ENCODE measurements around the gene UBXN6. TPM values are rescaled to one million over a fixed set of nuclear protein-coding genes. Genes with fewer than 3 reads are reported as not detected.
A peak's percentile ranks its signal among the peaks of the same experiment; 100 is the strongest.

The UBXN6 gene
- total and polyA plus RNA-seq, 2 experiments from 2014 or later, result 19.1 to 21.6 TPM

- peaks cover 48% of the 10 kb centered on the region for H3K36me3 Mint-ChIP-seq (ENCODE audit: low read depth)
- peak within 1 kb of the TSS; percentile 98 for H3K4me3 Mint-ChIP-seq
- peak; percentile 91 for ATAC-seq
- Histone ChIP-seq H3K4me1 (ENCODE audit: insufficient read depth) (peaks cover 44% of the 10 kb centered on the region), H3K4me2 (peak within 1 kb of the TSS; percentile 97), H2AFZ (no peak within 1 kb of the TSS), H3K27me3 (ENCODE audit: insufficient read depth) (no peaks in the 10 kb centered on the region), H3K9me2 (ENCODE audit: insufficient read depth) (no peaks in the 10 kb centered on the region), H4K20me1 (replicated peaks; ENCODE audit: insufficient read depth) (peaks cover 52% of the 10 kb centered on the region), H3K27ac (ENCODE audit: low read depth) (peak within 1 kb of the TSS; percentile 100), H3K4me3 (peak within 1 kb of the TSS; percentile 93), H3F3A (replicated peaks; ENCODE audit: low read depth) (peaks cover 11% of the 10 kb centered on the region; the same call in 1 of the 2 replicates), H3K79me2 (replicated peaks; ENCODE audit: insufficient read depth) (peaks cover 84% of the 10 kb centered on the region), H3K36me3 (ENCODE audit: insufficient read depth) (peaks cover 4% of the 10 kb centered on the region; the same call in 1 of the 2 replicates)
- DNase-seq (ENCODE audit: low spot score), result peak; percentile 100
- no peaks in the 10 kb centered on the region; the same call in 2 of the 3 replicates for H3K9me3 Mint-ChIP-seq
- peaks cover 6% of the 10 kb centered on the region for H3K27me3 Mint-ChIP-seq (ENCODE audit: insufficient read depth, low read depth, poor library complexity)
- TF ChIP-seq ETS1 (IDR thresholded peaks at IDR 0.05) (no peak), STAT1 (IDR thresholded peaks at IDR 0.05; ENCODE audit: unreplicated experiment) (no peak), REST (IDR thresholded peaks at IDR 0.05; ENCODE audit: unreplicated experiment) (no peak), ZNF114 (CRISPR knock-in tag; IDR thresholded peaks at IDR 0.05) (no peak), POLR2AphosphoS5 (IDR thresholded peaks at IDR 0.05; ENCODE audit: low read depth) (peak; percentile 60), CREB1 (CRISPR knock-in tag; IDR thresholded peaks at IDR 0.05; ENCODE audit: low read depth) (peak; percentile 93), EZH2phosphoT487 (IDR thresholded peaks at IDR 0.05; ENCODE audit: unreplicated experiment) (no peak)
- H3K4me1 Mint-ChIP-seq, result peaks cover 50% of the 10 kb centered on the region
- H3K27ac Mint-ChIP-seq, result peak within 1 kb of the TSS; percentile 95
These were observed 55.2 kb downstream of the UBXN6 start, which contains the start of gene CHAF1A for GRCh38 chr19:4402171-4403004. Gene CHAF1A (plus strand): TSS chr19:4402640. CDS start chr19:4402763, 123 bp downstream.

GRCh38 chr19:4401769-4402170 lies 55.8 kb downstream of the UBXN6 start:
- ATAC-seq (no peak), DNase-seq (ENCODE audit: low spot score) (no peak)
- H3K4me3 ChIP-seq, result peak overlapping the region; percentile 38
- H3K27me3 Mint-ChIP-seq (ENCODE audit: insufficient read depth, low read depth, poor library complexity), result peaks cover 6% of the 10 kb centered on the region
- H3K4me3 Mint-ChIP-seq, result peak overlapping the region; percentile 98
- peaks cover 44% of the 10 kb centered on the region for H3K4me1 ChIP-seq (ENCODE audit: insufficient read depth)
- H3K36me3 ChIP-seq (ENCODE audit: insufficient read depth), result peaks cover 5% of the 10 kb centered on the region; the same call in 1 of the 2 replicates
- peak overlapping the region; percentile 95 for H3K27ac Mint-ChIP-seq
- 0 out of 2 replicates have a peak, but pooled peaks cover 11% of the 10 kb centered on the region for H3F3A ChIP-seq (replicated peaks; ENCODE audit: low read depth)
- H4K20me1 ChIP-seq (replicated peaks; ENCODE audit: insufficient read depth), result peaks cover 58% of the 10 kb centered on the region
- no peaks in the 10 kb centered on the region for H3K9me2 ChIP-seq (ENCODE audit: insufficient read depth)
- peak overlapping the region; percentile 14; the same call in 1 of the 2 replicates for H3K27ac ChIP-seq (ENCODE audit: low read depth)
- H3K4me2 ChIP-seq, result peak overlapping the region; percentile 65
- H3K27me3 ChIP-seq (ENCODE audit: insufficient read depth), result no peaks in the 10 kb centered on the region
- H3K9me3 Mint-ChIP-seq, result no peaks in the 10 kb centered on the region; the same call in 2 of the 3 replicates
- peaks cover 84% of the 10 kb centered on the region for H3K79me2 ChIP-seq (replicated peaks; ENCODE audit: insufficient read depth)
- H3K36me3 Mint-ChIP-seq (ENCODE audit: low read depth), result peaks cover 46% of the 10 kb centered on the region
- H2AFZ ChIP-seq, result no peak overlapping the region
- peaks cover 46% of the 10 kb centered on the region for H3K4me1 Mint-ChIP-seq
- TF ChIP-seq EZH2phosphoT487 (IDR thresholded peaks at IDR 0.05; ENCODE audit: unreplicated experiment) (no peak), EZH2 (IDR thresholded peaks at IDR 0.05; ENCODE audit: low read depth, unreplicated experiment) (no peak), ZNF331 (CRISPR knock-in tag; IDR thresholded peaks at IDR 0.05; ENCODE audit: low read depth) (no peak), CREB1 (CRISPR knock-in tag; IDR thresholded peaks at IDR 0.05; ENCODE audit: low read depth) (no peak)
